GM18520 (cell line): ENCODE data around the gene CPNE4.

Experiments
- ATAC-seq: cut with Tn5 transposase; IDR thresholded peaks from one replicate; pipeline ENCODE4 v1.9.1; 2021; ENCODE audit not compliant: unreplicated experiment

CPNE4 gene

GRCh38 chr3:131485119-131485518, 549.7 kb downstream of the CPNE4 start:
- no peak for ATAC-seq

GRCh38 chr3:131484496-131485111, 550.2 kb downstream of the CPNE4 start:
- no peak for ATAC-seq
